SK-N-MC (cell line): ENCODE measurements around the gene C1QTNF3.

ENCODE experiments used
- DNase-seq: peaks from one replicate; pipeline ENCODE4 v3.0.0-alpha.2; 2011; ENCODE audit warnings: low read depth, low spot score
- H3K27ac ChIP-seq: fragments of 200-600 bp; sonication (generic); 2 replicates; pipeline ENCODE4 v1.5.1; 2016; ENCODE audit warnings: mixed run types
- H3K36me3 ChIP-seq: fragments of 200-600 bp; sonication (generic); 2 replicates; pipeline ENCODE4 v1.6.1; 2017; ENCODE audit warnings: antibody characterized with exemption, low read length, mixed read lengths; ENCODE audit not compliant: insufficient read depth
- H3K4me3 ChIP-seq: fragments of 200-600 bp; sonication (generic); 2 replicates; pipeline ENCODE4 v1.5.1; 2016
- H3K9ac ChIP-seq: fragments of 200-600 bp; sonication (generic); 2 replicates; pipeline ENCODE4 v1.8.0; 2017; ENCODE audit warnings: mixed run types, mixed read lengths; ENCODE audit not compliant: insufficient read length
- H3K9me3 ChIP-seq: fragments of 200-600 bp; sonication (generic); 2 replicates; pipeline ENCODE4 v1.6.1; 2017; ENCODE audit warnings: low read depth, mild to moderate bottlenecking, antibody characterized with exemption, low read length, moderate library complexity, mixed read lengths
- EZH2 ChIP-seq: fragments of 200-600 bp; sonication (generic); IDR thresholded peaks from one replicate; pipeline ENCODE4 v1.6.1; 2017; ENCODE audit warnings: antibody characterized with exemption
- FOXP2 ChIP-seq: optimal IDR thresholded peaks from 2 replicates; pipeline ENCODE3; 2011; ENCODE audit warnings: mild to moderate bottlenecking, moderate library complexity; ENCODE audit not compliant: insufficient read depth; ENCODE audit errors: extremely low read length, control extremely low read depth
- POLR2AphosphoS5 ChIP-seq: IDR thresholded peaks from 2 replicates; pipeline ENCODE4 v1.6.1; 2012; ENCODE audit warnings: mild to moderate bottlenecking, low read depth, low read length, borderline replicate concordance

C1QTNF3 gene

GRCh38 chr5:33981408-33982162 lies 61.4 kb downstream of the C1QTNF3 start:
- no peak for TF ChIP-seq FOXP2
- no peak for TF ChIP-seq POLR2AphosphoS5
- TF ChIP-seq EZH2 = no peak
- H3K4me3 ChIP-seq = no peak overlapping the region
- H3K27ac ChIP-seq = no peak overlapping the region
- H3K36me3 ChIP-seq = no peaks in the 10 kb centered on the region
- DNase-seq = no peak
- no peaks in the 10 kb centered on the region for H3K9me3 ChIP-seq
- H3K9ac ChIP-seq = no peak overlapping the region

DNA sequence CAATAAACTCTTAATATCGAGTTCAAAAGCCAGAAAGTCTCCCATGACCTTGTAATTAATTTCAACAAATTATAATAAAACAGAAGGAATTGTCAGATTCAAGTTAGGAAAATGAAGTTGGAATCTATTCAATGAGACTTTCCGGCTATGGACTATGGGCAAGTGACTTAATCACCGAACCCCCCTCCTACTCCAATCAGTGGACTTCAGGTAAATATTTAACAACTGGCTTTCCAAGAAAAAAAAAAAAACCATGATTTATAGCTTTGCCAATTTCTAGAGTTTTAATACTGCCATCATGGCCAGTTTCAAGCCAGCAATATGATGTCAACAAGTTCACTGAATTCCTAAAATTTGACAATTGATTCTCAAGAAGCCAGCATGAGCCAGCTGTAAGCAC lies 63.0 kb downstream of the C1QTNF3 start:
- H3K9ac ChIP-seq = no peak overlapping the region
- no peaks in the 10 kb centered on the region for H3K9me3 ChIP-seq

GRCh38 chr5:33978306-33978705 lies 64.7 kb downstream of the C1QTNF3 start:
- TF ChIP-seq FOXP2 (no peak), EZH2 (no peak), POLR2AphosphoS5 (no peak)
- Histone ChIP-seq H3K27ac (no peak overlapping the region), H3K9me3 (no peaks in the 10 kb centered on the region), H3K9ac (no peak overlapping the region), H3K4me3 (no peak overlapping the region), H3K36me3 (no peaks in the 10 kb centered on the region)
- no peak for DNase-seq

More for the DNA sequence above, 63.0 kb downstream of the C1QTNF3 start:
- TF ChIP-seq EZH2 = no peak
- Histone ChIP-seq H3K4me3 (no peak overlapping the region), H3K36me3 (no peaks in the 10 kb centered on the region), H3K27ac (no peak overlapping the region)
- DNase-seq = no peak

GRCh38 chr5:33976307-33976706 lies 66.7 kb downstream of the C1QTNF3 start:
- no peak for DNase-seq
- Histone ChIP-seq H3K27ac (no peak overlapping the region), H3K36me3 (no peaks in the 10 kb centered on the region), H3K9ac (no peak overlapping the region), H3K4me3 (no peak overlapping the region), H3K9me3 (no peaks in the 10 kb centered on the region)
- TF ChIP-seq POLR2AphosphoS5 = no peak

- TF ChIP-seq POLR2AphosphoS5 (no peak), EZH2 (no peak), FOXP2 (no peak)
- Histone ChIP-seq H3K27ac (no peak overlapping the region), H3K4me3 (no peak overlapping the region), H3K36me3 (no peaks in the 10 kb centered on the region), H3K9ac (no peak overlapping the region), H3K9me3 (no peaks in the 10 kb centered on the region)
- DNase-seq = no peak
These were observed 67.2 kb downstream of the C1QTNF3 start for GRCh38 chr5:33975852-33976251.

- no peak overlapping the region for H3K4me3 ChIP-seq
- TF ChIP-seq FOXP2 (no peak), POLR2AphosphoS5 (no peak), EZH2 (no peak)
- H3K27ac ChIP-seq = no peak overlapping the region
- H3K36me3 ChIP-seq = no peaks in the 10 kb centered on the region
- no peak overlapping the region for H3K9ac ChIP-seq
- DNase-seq = no peak
- no peaks in the 10 kb centered on the region for H3K9me3 ChIP-seq
These were observed 69.7 kb downstream of the C1QTNF3 start for GRCh38 chr5:33973271-33973670.

GRCh38 chr5:33969572-33970452 lies 73.2 kb downstream of the C1QTNF3 start:
- Histone ChIP-seq H3K9ac (no peak overlapping the region), H3K27ac (no peak overlapping the region), H3K4me3 (no peak overlapping the region), H3K36me3 (no peaks in the 10 kb centered on the region), H3K9me3 (no peaks in the 10 kb centered on the region)
- TF ChIP-seq EZH2 (no peak), FOXP2 (no peak), POLR2AphosphoS5 (no peak)
- no peak for DNase-seq

DNA sequence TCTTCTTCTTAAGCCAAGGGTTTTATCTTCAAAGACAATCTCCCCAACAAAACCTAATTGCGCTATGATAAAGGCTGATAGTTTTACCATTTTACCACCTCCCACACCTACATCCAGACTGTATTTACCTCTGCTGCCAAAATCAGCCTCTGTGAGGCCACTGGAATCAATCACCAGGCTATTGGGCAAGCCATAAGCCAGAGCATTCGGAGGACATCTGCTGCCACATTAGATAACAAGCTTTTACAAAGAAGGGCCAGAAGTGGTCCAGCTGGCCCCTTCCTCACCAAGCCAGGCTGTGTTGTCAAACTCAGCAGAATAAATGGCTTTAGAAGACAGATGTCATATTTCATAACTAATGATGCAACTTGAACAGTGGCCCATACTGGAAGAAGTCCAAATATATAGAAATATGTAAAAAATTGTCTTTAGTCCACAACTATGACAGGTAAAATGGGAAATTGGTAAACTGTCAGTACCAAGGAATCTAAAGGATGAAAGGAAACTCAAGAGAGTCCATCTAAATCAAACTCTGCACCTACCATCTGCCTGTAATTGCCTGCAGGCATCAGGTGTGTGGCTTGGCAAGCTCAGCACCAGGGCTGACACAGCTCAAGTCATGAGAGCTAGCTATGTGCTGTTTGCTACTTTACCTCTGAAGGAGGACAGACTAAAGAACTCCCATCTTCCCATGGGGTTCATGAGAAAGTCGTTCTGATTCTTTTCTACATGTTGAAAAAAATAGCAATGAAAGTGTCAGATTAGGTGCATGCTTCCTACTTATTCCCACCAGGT lies 74.6 kb downstream of the C1QTNF3 start:
- Histone ChIP-seq H3K27ac (no peak overlapping the region), H3K36me3 (no peaks in the 10 kb centered on the region), H3K4me3 (no peak overlapping the region), H3K9me3 (no peaks in the 10 kb centered on the region), H3K9ac (no peak overlapping the region)
- DNase-seq = no peak
- TF ChIP-seq POLR2AphosphoS5 (no peak), EZH2 (no peak), FOXP2 (no peak)
